ENCODE results near the gene POGLUT2.

Gene POGLUT2

GRCh38 chr13:102814793-102815192, 16.0 kb upstream of the POGLUT2 start:
- no peaks in the 10 kb centered on the region for H3K4me1 ChIP-seq (ENCODE audit: low read depth, poor library complexity, severe bottlenecking)
- no peaks in the 10 kb centered on the region for H3K79me2 ChIP-seq (ENCODE audit: insufficient read depth, low read depth)
- no peak overlapping the region for H3K4me3 ChIP-seq (IDR thresholded peaks at IDR 0.05; ENCODE audit: insufficient read depth, low read depth, low read length)
- no peak overlapping the region for H2AFZ ChIP-seq (ENCODE audit: low read depth)
- no peak overlapping the region for H3K9ac ChIP-seq
- TF ChIP-seq CTCF (conservative IDR thresholded peaks at IDR 0.05; ENCODE audit: low read depth, low read length) = no peak
- H3K27me3 ChIP-seq (ENCODE audit: insufficient read depth, low read depth) = no peaks in the 10 kb centered on the region
- no peak overlapping the region for H3K4me2 ChIP-seq
- no peak overlapping the region for H3K27ac ChIP-seq
- no peaks in the 10 kb centered on the region for H4K20me1 ChIP-seq (ENCODE audit: insufficient read depth)
- no peaks in the 10 kb centered on the region for H3K36me3 ChIP-seq (ENCODE audit: insufficient read depth)

GRCh38 chr13:102814025-102814607, 15.3 kb upstream of the POGLUT2 start:
- Histone ChIP-seq H3K79me2 (ENCODE audit: insufficient read depth, low read depth) (no peaks in the 10 kb centered on the region), H4K20me1 (ENCODE audit: insufficient read depth) (no peaks in the 10 kb centered on the region), H3K4me3 (IDR thresholded peaks at IDR 0.05; ENCODE audit: insufficient read depth, low read depth, low read length) (no peak overlapping the region), H2AFZ (ENCODE audit: low read depth) (no peak overlapping the region), H3K27me3 (ENCODE audit: insufficient read depth, low read depth) (no peaks in the 10 kb centered on the region), H3K4me2 (no peak overlapping the region), H3K27ac (no peak overlapping the region), H3K4me1 (ENCODE audit: low read depth, poor library complexity, severe bottlenecking) (no peaks in the 10 kb centered on the region), H3K9ac (no peak overlapping the region), H3K36me3 (ENCODE audit: insufficient read depth) (no peaks in the 10 kb centered on the region)
- TF ChIP-seq CTCF (conservative IDR thresholded peaks at IDR 0.05; ENCODE audit: low read depth, low read length) = no peak

- H3K27ac ChIP-seq = no peak overlapping the region
- H3K4me2 ChIP-seq = no peak overlapping the region
- no peaks in the 10 kb centered on the region for H3K4me1 ChIP-seq (ENCODE audit: low read depth, poor library complexity, severe bottlenecking)
- no peaks in the 10 kb centered on the region for H3K79me2 ChIP-seq (ENCODE audit: insufficient read depth, low read depth)
- TF ChIP-seq CTCF (conservative IDR thresholded peaks at IDR 0.05; ENCODE audit: low read depth, low read length) = no peak
- H2AFZ ChIP-seq (ENCODE audit: low read depth) = no peak overlapping the region
- H3K9ac ChIP-seq = no peak overlapping the region
- no peaks in the 10 kb centered on the region for H3K36me3 ChIP-seq (ENCODE audit: insufficient read depth)
- H3K4me3 ChIP-seq (IDR thresholded peaks at IDR 0.05; ENCODE audit: insufficient read depth, low read depth, low read length) = no peak overlapping the region
- no peaks in the 10 kb centered on the region for H4K20me1 ChIP-seq (ENCODE audit: insufficient read depth)
- H3K27me3 ChIP-seq (ENCODE audit: insufficient read depth, low read depth) = no peaks in the 10 kb centered on the region
These were observed 14.0 kb upstream of the POGLUT2 start for GRCh38 chr13:102812611-102813287.

GRCh38 chr13:102807699-102808098, 8.9 kb upstream of the POGLUT2 start:
- Histone ChIP-seq H3K4me2 (no peak overlapping the region), H3K4me3 (IDR thresholded peaks at IDR 0.05; ENCODE audit: insufficient read depth, low read depth, low read length) (no peak overlapping the region), H4K20me1 (ENCODE audit: insufficient read depth) (no peaks in the 10 kb centered on the region), H3K9ac (no peak overlapping the region), H3K4me1 (ENCODE audit: low read depth, poor library complexity, severe bottlenecking) (no peaks in the 10 kb centered on the region), H3K36me3 (ENCODE audit: insufficient read depth) (no peaks in the 10 kb centered on the region), H3K27ac (no peak overlapping the region), H2AFZ (ENCODE audit: low read depth) (no peak overlapping the region), H3K27me3 (ENCODE audit: insufficient read depth, low read depth) (no peaks in the 10 kb centered on the region), H3K79me2 (ENCODE audit: insufficient read depth, low read depth) (no peaks in the 10 kb centered on the region)
- TF ChIP-seq CTCF (conservative IDR thresholded peaks at IDR 0.05; ENCODE audit: low read depth, low read length) = no peak

All from KMS-11 (cell line).